Parathyroid adenoma (tissue), 2 donors: Measurements from ENCODE around the gene IL19.
"Not testable (repeated sequence)": the region's sequence is repeated elsewhere in the genome, so short reads cannot be mapped to it uniquely, and the experiment has no call there.

Source experiments
- H2AFZ ChIP-seq: fragments of 300-600 bp; sonication (generic); one replicate; pipeline ENCODE4 v1.7.0; 2017; ENCODE audit warnings: antibody characterized with exemption, mild to moderate bottlenecking
- H3K27ac ChIP-seq: fragments of 300-600 bp; sonication (generic); one replicate; pipeline ENCODE4 v1.7.0; 2017
- H3K27me3 ChIP-seq: fragments of 300-600 bp; sonication (generic); one replicate; pipeline ENCODE4 v1.7.0; 2017; ENCODE audit warnings: low read length; ENCODE audit not compliant: control insufficient read depth, insufficient read depth
- H3K36me3 ChIP-seq: fragments of 300-600 bp; sonication (generic); one replicate; pipeline ENCODE4 v1.7.0; 2017; ENCODE audit warnings: low read length; ENCODE audit not compliant: control insufficient read depth, insufficient read depth
- H3K4me1 ChIP-seq: fragments of 300-600 bp; sonication (generic); one replicate; pipeline ENCODE4 v1.7.0; 2017; ENCODE audit warnings: control low read depth
- H3K4me2 ChIP-seq: fragments of 300-600 bp; sonication (generic); one replicate; pipeline ENCODE4 v1.7.0; 2017; ENCODE audit warnings: low read length
- H3K4me3 ChIP-seq: fragments of 300-600 bp; sonication (generic); one replicate; pipeline ENCODE4 v1.7.0; 2017; ENCODE audit warnings: low read depth, low read length
- H3K79me2 ChIP-seq: fragments of 300-600 bp; sonication (generic); one replicate; pipeline ENCODE4 v1.7.0; 2017; ENCODE audit warnings: control low read depth
- H3K9ac ChIP-seq: fragments of 300-600 bp; sonication (generic); one replicate; pipeline ENCODE4 v1.7.0; 2017; ENCODE audit warnings: mild to moderate bottlenecking
- H3K9me3 ChIP-seq: fragments of 300-600 bp; sonication (generic); one replicate; pipeline ENCODE4 v1.7.0; 2017; ENCODE audit warnings: low read length; ENCODE audit not compliant: control insufficient read depth
- TF ChIP-seq, protein P1 (sequence below): fragments of 300-600 bp; sonication (generic); IDR thresholded peaks from one replicate; pipeline ENCODE4 v1.7.0; 2017; ENCODE audit warnings: antibody characterized with exemption, mild to moderate bottlenecking
- donor health status: primary hyperparathyroidism.

Gene IL19

DNA sequence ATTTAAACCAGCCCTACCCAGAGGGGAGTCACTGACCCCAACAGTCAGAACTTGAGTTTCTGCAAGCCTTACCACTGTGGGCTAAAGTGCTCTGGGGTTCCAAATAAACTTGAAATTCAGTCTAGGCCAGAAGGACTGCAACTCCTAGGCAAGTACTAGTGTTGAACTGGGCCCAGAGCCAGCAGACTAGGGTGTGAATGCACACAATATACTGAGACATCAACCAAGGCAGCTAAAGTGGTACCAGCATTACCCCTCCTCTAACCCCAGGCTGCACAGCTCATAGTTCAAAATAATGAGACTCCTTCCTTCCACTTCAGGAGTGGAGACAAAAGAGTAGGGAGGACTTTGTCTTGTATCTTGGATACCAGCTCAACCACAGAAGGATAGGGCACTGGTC is 75.9 kb downstream of the IL19 start:
- no peaks in the 10 kb centered on the region for H3K36me3 ChIP-seq
- H3K27ac ChIP-seq: no peak overlapping the region
- no peak overlapping the region for H3K4me2 ChIP-seq
- TF ChIP-seq, protein P1, sequence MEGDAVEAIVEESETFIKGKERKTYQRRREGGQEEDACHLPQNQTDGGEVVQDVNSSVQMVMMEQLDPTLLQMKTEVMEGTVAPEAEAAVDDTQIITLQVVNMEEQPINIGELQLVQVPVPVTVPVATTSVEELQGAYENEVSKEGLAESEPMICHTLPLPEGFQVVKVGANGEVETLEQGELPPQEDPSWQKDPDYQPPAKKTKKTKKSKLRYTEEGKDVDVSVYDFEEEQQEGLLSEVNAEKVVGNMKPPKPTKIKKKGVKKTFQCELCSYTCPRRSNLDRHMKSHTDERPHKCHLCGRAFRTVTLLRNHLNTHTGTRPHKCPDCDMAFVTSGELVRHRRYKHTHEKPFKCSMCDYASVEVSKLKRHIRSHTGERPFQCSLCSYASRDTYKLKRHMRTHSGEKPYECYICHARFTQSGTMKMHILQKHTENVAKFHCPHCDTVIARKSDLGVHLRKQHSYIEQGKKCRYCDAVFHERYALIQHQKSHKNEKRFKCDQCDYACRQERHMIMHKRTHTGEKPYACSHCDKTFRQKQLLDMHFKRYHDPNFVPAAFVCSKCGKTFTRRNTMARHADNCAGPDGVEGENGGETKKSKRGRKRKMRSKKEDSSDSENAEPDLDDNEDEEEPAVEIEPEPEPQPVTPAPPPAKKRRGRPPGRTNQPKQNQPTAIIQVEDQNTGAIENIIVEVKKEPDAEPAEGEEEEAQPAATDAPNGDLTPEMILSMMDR: no peak
- no peaks in the 10 kb centered on the region for H3K9me3 ChIP-seq
- no peak overlapping the region for H3K4me3 ChIP-seq
- H3K4me1 ChIP-seq: no peaks in the 10 kb centered on the region
- H3K79me2 ChIP-seq: no peaks in the 10 kb centered on the region
- H3K27me3 ChIP-seq: no peaks in the 10 kb centered on the region
- H3K9ac ChIP-seq: no peak overlapping the region
- no peak overlapping the region for H2AFZ ChIP-seq

DNA sequence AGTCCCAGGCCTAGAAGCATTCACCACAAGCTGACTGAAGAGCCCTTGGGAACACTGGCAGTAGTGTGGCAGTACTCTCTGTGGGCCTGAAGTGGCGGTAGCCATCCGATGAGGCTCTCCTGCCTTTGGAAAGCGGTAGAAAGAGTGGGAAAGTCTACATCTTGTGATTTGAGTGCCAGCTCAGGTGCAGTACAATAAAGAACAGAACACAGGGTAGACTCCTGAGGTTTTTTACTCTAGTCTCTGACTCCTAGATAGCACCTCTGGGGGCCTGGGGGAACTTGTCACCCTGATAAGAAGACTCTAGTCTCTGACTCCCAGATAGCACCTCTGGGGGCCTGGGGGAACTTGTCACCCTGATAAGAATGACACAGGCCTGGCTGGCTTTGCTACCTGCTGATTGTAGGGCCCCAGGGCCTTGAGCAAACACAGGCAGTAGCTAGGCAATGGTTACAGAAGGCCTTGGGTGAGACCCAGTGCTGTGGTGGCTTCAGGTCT is 76.8 kb downstream of the IL19 start:
- no peaks in the 10 kb centered on the region for H3K4me1 ChIP-seq
- no peaks in the 10 kb centered on the region for H3K27me3 ChIP-seq
- no peaks in the 10 kb centered on the region for H3K36me3 ChIP-seq
- no peak overlapping the region for H3K27ac ChIP-seq
- H3K4me3 ChIP-seq: no peak overlapping the region
- TF ChIP-seq, protein P1: no peak
- H3K4me2 ChIP-seq: no peak overlapping the region
- H3K79me2 ChIP-seq: no peaks in the 10 kb centered on the region
- no peaks in the 10 kb centered on the region for H3K9me3 ChIP-seq
- H2AFZ ChIP-seq: no peak overlapping the region
- H3K9ac ChIP-seq: no peak overlapping the region

DNA sequence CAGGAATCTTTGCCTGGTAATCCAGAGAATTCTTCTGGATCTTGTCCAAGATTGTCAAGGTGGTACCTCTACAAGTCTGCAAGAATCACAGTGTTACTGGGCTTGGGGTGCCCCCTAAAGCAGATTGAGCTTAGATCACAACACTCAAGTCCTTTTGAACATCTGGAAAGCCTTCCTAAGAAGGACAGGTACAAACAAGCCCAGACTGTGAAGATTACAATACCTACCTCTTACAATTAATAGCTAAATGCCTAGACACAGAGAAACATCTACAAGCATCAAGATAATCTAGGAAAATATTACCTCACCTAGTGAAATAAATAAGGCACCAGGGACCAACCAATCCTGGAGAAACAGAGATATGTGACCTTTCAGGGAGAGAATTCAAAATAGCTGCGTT is 77.4 kb downstream of the IL19 start:
- Histone ChIP-seq H3K36me3 (no peaks in the 10 kb centered on the region), H3K27ac (no peak overlapping the region), H3K79me2 (no peaks in the 10 kb centered on the region), H3K27me3 (no peaks in the 10 kb centered on the region), H3K9me3 (no peaks in the 10 kb centered on the region), H3K4me1 (no peaks in the 10 kb centered on the region), H3K4me2 (no peak overlapping the region), H3K4me3 (no peak overlapping the region), H3K9ac (no peak overlapping the region), H2AFZ (no peak overlapping the region)
- TF ChIP-seq, protein P1: no peak

DNA sequence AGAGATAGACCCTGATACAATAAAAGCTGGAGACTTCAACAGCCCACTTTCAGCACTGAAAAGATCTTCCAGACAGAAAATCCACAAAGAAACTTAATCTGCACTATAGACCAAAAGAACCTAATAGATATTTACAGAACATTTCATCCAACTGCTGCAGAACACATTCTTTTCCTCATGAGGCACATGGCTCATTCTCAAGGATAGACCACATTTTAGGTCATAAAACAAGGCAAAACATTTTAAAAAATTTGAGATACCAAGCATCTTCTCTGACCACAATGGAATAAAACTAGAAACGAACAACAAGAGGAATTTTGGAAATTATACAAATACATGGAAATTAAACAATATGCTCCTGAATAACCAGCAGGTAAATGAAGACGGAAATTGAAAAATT is 79.8 kb downstream of the IL19 start:
- TF ChIP-seq, protein P1: no peak
- Histone ChIP-seq H3K27me3 (no peaks in the 10 kb centered on the region), H3K9me3 (no peaks in the 10 kb centered on the region)

DNA sequence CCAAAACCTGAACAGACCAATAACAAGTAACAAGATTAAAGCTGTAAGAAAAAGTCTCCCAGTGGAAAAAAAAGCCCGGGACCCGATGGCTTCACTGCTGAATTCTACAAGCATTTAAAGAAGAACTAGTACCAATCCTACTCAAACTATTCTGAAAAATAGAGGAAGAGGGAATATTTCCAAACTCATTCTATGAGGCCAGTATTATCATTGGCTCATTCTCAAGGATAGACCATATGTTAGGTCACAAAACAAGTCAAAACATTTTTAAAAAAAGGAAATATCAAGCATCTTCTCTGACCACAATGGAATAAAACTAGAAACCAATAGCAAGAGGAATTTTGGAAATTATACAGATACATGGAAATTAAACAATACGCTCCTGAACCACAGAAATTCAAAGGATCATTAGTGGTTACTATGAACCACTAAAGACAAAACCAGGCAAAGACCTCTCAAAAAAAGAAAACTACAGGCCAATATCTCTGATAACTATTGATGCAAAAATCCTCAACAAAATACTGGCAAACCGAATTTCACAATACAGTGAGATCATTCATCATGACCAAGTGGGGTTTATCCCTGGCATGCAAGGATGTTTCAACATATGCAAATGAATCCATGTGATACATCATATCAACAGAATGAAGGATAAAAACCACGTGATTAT is 80.9 kb downstream of the IL19 start:
- H2AFZ ChIP-seq: no peak overlapping the region
- H3K4me1 ChIP-seq: no peaks in the 10 kb centered on the region
- H3K79me2 ChIP-seq: no peaks in the 10 kb centered on the region
- no peaks in the 10 kb centered on the region for H3K27me3 ChIP-seq
- no peaks in the 10 kb centered on the region for H3K9me3 ChIP-seq
- no peak overlapping the region for H3K4me2 ChIP-seq
- no peak overlapping the region for H3K27ac ChIP-seq
- H3K9ac ChIP-seq: no peak overlapping the region
- TF ChIP-seq, protein P1: no peak
- no peaks in the 10 kb centered on the region for H3K36me3 ChIP-seq
- no peak overlapping the region for H3K4me3 ChIP-seq

More for the DNA sequence above, 79.8 kb downstream of the IL19 start:
- H3K4me2 ChIP-seq: no peak overlapping the region
- no peak overlapping the region for H3K27ac ChIP-seq
- H3K9ac ChIP-seq: no peak overlapping the region
- no peak overlapping the region for H2AFZ ChIP-seq
- no peaks in the 10 kb centered on the region for H3K79me2 ChIP-seq
- H3K36me3 ChIP-seq: no peaks in the 10 kb centered on the region
- no peak overlapping the region for H3K4me3 ChIP-seq
- no peaks in the 10 kb centered on the region for H3K4me1 ChIP-seq

DNA sequence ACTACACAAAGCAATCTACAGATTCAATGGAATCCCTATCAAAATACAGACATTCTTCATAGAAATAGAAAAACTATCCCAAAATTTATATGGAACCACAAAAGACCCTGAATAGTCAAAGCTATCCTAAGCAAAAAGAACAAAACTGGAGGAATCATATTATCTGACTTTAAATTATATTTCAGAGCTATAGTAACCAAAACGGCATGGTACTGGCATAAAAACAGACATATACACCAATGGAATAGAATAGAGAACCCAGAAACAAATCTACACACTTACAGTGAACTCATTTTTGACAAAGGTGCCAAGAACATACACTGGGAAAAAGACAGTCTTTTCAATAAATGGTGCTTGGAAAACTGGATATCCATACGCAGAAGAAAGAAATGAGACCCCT is 82.1 kb downstream of the IL19 start:
- not testable (repeated sequence) for H3K4me3 ChIP-seq, H3K9me3 ChIP-seq, H3K4me1 ChIP-seq, H3K27me3 ChIP-seq, H2AFZ ChIP-seq, H3K9ac ChIP-seq, H3K4me2 ChIP-seq, H3K36me3 ChIP-seq, H3K27ac ChIP-seq, H3K79me2 ChIP-seq

DNA sequence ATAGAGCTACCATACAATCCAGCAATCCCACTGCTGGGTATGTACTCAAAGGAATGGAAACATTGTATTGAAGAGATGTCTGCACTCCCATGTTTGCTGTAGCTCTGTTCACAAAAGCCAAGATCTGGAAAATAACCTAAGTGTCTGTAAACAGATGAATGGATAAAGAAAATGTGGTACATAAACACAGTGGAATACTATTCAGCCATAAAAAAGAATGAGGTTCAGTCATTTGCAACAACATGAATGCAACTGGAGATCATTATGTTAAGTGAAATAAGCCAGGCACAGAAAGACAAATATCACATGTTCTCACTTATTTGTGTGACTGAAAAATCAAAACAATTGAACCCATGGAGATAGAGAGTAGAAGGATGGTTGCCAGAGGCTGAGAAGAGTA is 83.1 kb downstream of the IL19 start:
- not testable (repeated sequence) for H3K36me3 ChIP-seq, H3K4me3 ChIP-seq, H3K79me2 ChIP-seq, H3K27me3 ChIP-seq, H3K9ac ChIP-seq, H3K27ac ChIP-seq, H3K4me1 ChIP-seq, H3K4me2 ChIP-seq, H3K9me3 ChIP-seq, H2AFZ ChIP-seq
